Ramos (cell line): ENCODE measurements around the gene TGIF1.
"Not testable (repeated sequence)": the region's sequence is repeated elsewhere in the genome, so short reads cannot be mapped to it uniquely, and the experiment has no call there.

Experiments
- in situ Hi-C: fragments of 300-500 bp; cut with MboI; formaldehyde crosslinking; loops from one replicate; pipeline ENCODE4 v1.14.3; 2022; ENCODE audit warnings: low sequenced_read_pairs; ENCODE audit not compliant: unreplicated experiment

The TGIF1 gene

DNA sequence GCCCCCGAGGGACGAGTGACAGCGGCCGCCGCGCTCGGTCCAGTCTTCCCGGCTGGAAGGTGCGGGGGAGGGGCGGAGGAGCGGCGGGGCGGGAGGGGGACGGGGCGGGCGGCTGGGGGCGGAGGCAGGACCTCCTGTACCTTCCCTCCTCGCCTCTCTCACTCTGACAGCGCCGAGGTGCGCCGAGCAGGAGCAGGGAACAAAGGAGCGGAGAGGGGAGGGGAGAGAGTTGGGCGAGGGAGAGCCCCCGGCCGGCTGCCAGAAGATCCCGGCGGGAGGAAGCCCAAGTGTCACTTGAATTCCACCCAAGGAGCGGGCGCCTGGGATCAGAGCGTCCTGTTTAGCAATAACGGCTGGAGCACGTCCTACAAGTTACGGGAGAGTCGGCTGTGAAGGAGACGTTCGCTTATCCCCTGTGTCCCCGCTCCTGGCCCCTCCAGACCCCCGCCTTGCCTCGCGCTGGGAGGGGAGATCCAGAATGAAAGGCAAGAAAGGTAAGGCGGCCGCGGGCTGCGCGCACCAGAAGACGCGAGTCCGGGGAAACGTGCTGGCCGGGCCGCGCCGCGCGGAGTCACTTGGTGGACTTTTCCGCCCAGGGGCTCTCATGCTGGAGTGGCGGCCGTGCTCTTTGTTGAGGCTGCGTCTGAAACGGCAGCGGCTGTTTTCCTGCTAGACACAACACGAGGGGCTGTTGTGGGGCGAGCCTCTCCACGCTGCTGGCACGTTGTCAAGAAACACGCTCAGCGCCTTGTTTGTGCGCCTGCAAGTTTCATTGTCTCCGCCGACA is at the start of gene TGIF1:
TSS of gene TGIF1 (plus strand) at position 161 of the 787 bp plus-strand sequence. CDS start at position 479, 318 bp downstream.
- in situ Hi-C loops, result loop anchor here (5.0 to 10.0 kb wide), 3 partner anchors 147 to 215 kb away; no protein-coding TSS in a partner anchor

DNA sequence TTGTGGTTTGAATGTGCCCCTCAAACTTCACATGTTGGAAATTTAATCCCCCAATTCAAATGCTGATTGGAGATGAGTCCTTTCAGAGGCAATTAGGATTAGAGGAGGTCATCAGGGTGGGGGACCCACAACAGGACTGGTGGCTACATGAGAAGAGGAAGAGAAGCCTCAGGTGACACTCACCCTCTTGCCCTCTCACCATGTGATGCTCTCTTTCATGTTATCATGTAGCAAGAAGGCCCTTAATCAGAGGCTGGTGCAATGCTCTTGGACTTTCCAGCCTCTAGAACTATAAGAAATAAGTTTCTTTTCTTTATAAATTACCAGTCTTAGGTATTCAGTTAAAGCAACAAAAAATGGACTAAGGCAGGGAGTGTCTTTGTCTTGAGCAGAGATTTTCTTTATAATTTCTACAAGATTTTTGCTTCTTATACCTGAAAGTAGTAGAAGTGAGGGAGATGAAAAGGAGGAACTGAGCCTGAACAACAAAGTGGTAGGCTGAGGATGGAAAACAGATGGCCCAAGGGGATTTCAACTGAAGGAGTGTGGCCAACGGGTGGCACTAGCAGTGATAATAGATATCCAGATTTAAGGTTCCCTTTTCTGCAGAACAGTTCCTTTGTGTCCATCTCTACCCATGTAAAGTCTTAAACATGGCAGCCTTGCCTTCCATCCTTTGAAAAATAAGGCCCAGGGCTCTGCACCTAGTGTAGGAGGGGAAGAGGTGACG is 49.2 kb upstream of the TGIF1 start:
- in situ Hi-C loops, result no loop called here

DNA sequence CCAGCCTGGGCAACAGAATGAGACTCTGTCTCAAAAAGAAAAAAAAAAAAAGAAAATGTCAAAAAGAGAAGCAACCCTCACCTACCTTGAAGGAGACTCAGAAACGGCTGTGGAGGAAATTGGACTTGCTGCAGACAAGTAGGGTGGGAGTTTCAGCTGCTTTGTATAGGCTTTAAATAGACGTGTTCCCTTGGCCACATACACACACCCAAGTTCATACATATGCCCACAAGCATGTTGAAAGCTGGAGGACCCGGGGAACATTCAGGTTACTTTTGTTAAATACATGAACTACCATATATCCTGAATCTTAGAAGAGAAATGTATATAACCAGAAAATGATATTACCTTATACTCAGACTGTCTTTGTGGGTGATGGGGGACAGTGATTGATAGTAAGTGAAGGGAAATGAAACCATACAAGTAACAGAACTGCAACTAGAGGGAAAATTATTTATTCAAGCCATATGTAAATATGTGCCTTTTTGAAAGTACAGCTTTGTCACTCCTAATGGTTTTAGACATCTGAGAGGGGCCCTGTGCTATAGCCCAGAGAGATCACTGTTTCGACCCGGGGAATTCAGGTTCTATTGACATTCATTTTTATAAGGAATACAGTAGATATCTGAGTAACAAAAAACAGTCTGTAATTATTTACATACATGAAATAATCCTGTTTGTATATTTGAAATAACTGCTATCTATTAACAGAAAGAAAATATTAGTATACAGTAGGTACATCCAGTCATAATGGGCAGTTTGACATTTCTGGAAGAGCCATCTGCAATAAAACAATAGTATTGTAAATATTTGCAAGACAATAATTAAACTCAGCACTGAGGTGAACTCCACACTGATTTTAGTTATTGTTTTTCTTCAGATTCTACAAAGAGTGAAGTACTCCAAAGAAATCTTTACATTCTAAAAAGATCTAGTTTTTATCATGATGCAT is 48.0 kb upstream of the TGIF1 start:
- in situ Hi-C loops, result no loop called here

DNA sequence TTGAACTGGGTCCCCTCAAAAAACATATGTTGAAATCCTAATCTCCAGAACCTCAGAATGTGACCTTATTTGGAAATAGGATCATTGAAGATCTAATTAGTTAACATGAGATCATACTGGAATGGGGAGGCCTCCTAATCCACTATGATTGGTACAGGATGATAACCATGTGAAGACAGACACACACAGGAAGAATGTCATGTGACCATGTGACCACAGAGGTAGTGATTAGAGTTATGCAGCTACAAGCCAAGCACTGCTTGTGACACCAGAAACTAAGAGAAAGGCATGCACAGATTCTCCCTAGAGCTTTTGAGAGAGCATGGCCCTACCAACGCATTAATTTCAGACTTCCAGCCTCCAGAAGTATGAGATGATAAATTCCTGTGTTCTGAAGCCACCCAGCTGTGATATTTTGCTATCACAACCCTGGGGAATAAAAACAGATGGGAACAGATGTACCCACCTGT is 47.0 kb upstream of the TGIF1 start:
- in situ Hi-C loops, result no loop called here

DNA sequence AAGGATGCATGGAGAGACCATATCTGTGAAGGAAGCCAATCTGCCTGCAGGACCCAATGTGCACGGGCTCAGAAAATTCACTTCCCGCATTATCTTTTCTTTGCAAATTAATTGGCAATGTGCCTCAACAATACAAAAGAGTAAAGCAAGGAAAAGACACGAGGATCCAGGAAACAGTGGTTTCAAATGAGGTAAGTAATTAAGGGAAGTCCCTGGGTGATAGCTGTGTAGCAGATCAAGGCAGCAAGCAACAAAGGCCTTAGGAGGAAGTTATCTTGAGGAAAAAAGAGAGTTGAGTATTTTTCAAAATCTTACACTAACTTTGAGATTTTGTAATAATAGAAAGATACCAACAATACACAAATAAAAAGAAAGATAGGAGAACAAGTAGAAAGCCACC is 44.3 kb upstream of the TGIF1 start:
- in situ Hi-C loops, result no loop called here

DNA sequence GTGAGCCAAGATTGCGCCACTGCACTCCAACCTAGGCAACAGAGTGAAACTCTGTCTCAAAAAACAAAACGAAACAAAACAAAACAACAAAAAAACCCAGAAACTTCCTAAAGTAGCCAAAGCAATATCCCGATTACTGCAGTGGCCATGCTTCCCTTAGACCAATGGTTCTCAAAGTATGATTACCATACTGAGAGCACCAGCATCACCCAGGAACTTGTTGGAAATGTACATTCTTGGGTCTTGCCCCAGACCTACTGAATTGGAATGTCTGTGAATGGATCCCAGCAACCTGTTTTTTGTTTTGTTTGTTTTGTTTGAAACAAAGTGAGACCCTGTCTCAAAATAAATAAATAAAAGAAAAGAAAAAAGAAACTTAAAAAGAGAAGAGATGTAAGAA is 41.9 kb upstream of the TGIF1 start:
- in situ Hi-C loops, result no loop called here

DNA sequence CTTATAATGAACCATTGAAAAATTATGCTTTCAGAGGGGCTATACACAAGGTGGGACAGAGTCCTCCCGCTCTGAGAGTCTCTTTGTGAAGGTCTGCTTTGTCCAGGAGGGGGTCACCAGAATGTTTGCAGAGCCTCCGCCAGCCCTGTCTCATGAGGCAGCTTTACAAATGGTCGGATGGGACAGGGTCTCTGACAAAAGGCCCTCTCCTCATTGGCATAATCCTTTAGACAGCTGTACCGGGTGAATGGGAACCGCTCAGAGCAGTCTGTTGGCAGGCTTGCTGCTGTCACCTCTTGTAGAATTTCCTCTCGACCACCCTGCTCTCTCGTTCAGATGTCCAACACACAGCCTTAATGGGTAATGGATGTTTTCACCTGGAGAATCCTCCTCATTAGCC is 40.2 kb upstream of the TGIF1 start:
- in situ Hi-C loops, result no loop called here

DNA sequence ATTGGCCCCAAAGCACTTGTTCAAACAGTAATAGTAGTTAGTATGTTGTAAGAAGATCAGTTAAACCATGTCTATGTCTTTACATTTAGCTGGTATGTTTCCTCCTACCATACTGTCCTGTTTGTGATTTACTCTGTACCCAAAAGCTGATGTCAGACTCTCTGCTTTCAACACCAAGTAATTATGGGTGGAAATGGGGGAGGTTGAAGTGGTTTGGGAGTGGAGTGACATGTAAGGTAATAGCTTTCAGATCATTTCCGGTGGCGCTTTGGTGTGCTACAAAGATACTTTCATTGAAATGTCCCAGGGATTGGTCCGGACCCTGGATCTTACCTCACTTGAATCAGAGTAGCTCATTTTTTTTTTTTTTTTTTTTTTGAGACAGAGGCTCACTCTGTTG is 39.7 kb upstream of the TGIF1 start:
- in situ Hi-C loops, result no loop called here

DNA sequence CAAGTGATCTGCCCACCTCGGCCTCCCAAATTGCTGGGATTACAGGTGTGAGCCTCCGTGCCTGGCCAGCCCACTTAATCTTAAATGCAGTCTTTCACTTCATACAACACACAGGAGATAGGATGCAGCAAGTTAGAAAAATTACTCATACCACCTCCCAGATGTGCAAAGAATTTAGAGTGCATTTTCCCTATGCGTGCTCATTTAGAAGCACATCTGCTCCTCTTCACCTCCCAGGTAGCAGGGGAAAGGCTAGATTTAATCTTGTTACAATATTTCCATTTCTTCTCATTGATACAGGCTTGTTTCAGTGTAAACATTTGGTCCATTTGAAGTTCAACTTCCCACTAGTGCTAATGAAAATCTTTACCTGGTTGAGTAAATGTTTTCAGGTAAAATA is 39.1 kb upstream of the TGIF1 start:
- in situ Hi-C loops, result not testable (repeated sequence)

DNA sequence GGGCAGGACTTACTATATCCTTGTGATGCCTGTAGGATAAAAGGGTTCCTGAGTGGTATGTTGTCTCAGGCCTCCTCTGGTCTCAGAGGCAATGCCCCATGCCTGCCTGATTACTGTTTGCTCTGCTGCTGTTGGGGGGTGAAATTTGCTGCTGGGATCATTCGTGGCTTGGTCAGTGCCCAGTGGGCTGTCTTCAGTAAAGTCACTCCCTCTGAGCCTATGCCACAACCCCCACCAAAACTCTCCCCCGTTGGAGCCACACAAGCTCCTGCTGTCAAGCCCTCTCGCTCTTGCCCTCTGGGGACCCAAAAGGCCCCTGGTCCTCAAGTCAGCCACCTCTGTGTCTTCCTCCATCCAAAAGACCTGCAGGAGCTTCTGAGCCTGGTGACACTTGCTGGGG is 38.6 kb upstream of the TGIF1 start:
- in situ Hi-C loops, result no loop called here

DNA sequence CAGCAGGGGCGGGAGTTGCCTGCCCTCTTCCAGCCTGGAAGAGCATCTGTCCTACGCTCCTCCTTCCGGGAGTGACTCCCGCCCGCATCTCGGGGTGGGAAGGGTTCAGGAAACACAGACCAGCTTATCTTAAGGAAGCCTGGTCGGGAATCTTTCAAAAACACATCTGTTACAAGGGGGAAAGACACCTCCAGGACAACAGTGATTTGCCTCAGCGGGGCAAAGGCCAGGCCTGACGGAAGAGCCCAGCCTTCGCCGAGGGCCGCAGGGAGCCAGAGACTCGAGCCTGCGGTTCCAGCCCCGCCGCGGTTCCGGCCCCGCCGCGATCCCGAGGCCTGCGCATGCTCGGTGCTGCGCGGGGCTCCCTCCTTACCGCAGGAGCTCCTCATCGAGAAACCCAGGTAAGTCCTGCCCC is 38.1 kb upstream of the TGIF1 start:
- in situ Hi-C loops, result no loop called here

DNA sequence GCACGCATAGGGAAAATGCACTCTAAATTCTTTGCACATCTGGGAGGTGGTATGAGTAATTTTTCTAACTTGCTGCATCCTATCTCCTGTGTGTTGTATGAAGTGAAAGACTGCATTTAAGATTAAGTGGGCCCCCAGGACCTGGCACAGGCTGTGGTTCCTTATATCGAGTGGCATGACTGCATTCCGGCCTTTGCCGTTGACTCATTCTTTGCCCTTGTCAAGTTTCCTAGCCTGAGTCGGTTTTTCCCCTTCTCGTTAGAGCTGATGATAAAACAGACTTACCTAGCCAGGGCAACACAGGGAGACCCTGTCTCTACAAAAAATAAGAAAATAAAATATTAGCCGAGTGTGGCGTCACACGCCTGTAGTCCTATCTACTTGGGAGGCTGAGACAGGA is 37.4 kb upstream of the TGIF1 start:
- in situ Hi-C loops, result not testable (repeated sequence)

DNA sequence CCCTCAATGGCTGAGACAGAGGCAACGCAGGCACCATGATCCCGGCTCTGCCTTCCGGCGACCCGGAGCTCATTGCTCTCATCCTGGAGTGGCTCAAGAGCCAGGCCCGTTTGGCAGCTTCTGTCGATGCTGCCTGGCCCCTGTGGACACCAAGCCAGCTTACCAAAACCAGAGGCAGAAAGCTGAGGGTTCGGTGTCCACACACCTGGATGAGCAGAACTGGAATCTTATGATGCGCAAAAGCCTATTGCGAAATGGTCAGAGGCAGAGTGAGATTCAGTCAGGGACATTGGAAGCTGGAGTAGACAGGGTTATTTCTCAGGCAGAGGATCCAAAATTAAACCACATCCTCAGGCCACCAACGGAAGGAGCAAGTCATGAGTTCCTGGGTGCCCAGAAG is 34.9 kb upstream of the TGIF1 start:
- in situ Hi-C loops, result no loop called here

DNA sequence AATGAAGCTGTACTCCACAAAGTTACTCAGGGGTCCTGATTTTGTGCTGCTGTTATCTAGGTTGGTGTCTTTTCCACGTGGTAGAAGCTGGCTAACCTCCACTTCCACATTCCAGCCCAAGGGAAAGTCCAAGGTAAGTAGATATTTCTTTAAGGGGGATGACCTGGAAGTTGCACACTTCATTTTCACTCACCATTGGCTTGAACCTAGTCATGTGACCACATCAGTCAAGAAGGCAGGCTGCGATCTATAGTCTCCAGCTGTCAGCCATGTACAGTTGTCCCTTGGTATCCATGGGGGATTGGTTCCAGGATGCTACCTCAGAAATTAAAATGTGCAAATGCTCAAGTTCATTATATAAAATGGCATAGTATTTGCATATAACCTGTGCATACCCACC is 31.9 kb upstream of the TGIF1 start:
- in situ Hi-C loops, result no loop called here

DNA sequence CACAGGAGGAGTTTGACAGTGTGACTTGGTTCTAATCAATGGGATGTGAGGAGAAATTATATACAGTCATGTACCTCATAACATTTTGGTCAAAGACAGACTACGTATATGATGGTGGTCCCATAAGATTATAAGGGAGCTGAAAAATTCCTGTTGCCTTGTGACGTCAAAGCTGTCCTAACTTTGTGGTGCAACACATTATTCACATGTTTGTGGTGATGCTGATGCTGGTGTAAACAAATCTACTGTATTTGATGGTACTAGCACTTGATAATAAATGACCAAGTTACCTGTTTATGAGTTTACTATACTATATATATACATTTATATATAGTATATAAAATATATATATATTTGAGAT is 29.1 kb upstream of the TGIF1 start:
- in situ Hi-C loops, result no loop called here

DNA sequence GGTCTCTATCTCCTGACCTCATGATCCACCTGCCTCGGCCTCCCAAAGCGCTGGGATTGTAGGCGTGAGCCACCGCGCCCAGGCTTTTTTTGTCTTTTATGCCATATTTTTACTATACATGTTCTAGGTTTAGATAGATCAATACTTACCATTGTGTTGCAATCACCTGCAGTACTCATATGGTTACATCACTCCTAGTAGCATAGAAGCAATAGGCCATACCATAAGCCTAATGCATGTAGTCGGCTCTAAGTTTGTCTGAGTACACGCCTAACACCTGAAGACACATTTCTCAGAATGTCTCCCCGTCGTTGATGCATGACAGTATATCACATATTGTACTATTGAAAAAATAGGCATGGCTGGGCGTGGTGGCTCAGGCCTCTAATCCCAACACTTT is 27.1 kb upstream of the TGIF1 start:
- in situ Hi-C loops, result no loop called here

DNA sequence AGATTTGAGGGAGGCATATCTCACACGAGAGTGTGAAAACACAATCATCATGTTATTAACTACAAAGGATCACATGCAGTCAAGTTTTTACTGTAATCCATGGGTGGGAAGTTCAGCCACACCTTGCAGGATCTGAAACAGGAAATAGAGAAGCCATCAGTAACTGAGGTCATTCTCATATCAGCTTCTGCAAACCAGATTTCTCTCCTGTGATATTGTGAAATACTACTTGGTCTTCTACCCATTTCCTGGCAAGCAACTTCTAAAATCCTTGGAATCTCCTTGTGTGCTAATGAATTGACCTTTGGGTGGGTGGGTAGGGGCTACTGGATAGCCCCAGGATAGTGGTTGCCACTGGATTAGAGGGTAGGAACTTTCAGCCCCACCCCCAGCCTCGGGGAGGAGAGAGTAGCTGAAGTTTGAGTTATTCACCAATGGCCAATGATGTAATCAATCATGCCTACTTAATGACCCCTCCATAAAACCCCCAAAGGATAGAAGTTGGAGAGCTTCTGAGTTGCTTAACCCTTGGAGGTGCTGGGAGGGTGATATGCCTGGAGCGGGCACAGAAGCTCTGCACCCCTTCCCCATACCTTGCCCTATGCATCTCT is 25.6 kb upstream of the TGIF1 start:
- in situ Hi-C loops, result no loop called here

DNA sequence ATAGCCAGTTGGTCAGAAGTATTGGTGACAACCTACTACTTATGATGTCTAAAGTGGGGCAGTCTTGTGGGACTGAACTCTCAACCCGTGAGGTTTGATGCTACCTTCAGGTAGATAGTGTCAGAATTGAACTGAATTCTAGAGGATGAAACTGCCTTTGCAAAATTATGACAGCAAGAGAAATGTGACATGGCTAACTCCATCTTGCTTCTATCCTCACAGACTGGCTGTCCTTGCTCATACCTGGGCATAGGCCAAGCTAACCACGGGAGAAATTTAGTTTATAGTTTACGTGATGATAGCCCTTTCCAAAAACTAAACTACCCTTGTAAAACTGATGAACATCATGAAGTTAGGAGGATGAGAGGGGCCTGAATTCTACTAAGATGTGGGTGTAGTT is 24.9 kb upstream of the TGIF1 start:
- in situ Hi-C loops, result no loop called here

DNA sequence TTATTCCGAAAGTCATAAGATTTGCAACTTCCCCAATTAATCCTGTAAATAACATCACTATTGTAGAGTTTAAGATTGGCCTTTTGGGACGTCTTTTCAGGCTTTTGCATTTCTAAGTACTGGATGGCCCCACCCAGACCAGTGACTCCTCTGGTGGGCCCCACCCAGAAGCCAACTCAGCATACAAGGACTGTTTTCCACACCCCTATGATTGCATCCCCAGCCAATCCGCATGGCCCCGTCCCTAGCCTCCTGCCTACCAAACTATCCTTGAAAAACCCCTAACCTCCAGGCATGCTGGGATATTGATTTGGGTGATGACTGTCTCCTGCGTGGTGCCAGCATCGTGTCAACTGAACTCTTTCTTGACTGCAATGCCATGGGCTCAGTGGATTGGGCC is 24.5 kb upstream of the TGIF1 start:
- in situ Hi-C loops, result no loop called here

DNA sequence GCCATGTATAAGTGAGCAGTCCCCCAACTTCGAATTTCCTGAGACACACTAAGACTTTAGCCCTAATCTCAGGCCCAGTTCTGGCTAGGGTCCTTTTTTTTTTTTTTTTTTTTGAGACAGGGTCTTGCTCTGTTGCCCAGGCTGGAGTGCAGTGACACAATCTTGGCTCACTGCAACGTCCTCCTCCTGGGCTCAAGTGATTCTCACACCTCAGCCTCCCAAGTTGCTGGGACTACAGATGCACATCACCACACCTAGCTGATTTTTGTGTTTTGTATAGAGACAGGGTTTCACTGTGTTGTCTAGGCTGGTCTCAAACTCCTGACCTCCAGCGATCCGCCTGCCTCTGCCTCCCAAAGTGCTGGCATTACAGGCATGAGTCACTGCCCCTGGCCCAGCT is 23.9 kb upstream of the TGIF1 start:
- in situ Hi-C loops, result no loop called here
